ENCODE data around the gene CASS4. TPM values are rescaled to one million over a fixed set of nuclear protein-coding genes. Genes with fewer than 3 reads are reported as not detected.

The CASS4 gene
- total RNA-seq, 2 experiments from 2014 or later = 3.5 to 3.7 TPM

GRCh38 chr20:56433880-56434255, 21.8 kb downstream of the CASS4 start:
- peak; percentile 63 for DNase-seq
- intact Hi-C loops (cut with micrococcal nuclease) = no loop called here
- H3K36me3 Mint-ChIP-seq (ENCODE audit: low read depth) = peaks cover 10% of the 10 kb centered on the region
- H3K9me3 Mint-ChIP-seq = no peaks in the 10 kb centered on the region
- H3K4me1 Mint-ChIP-seq (ENCODE audit: low read depth) = peaks cover 58% of the 10 kb centered on the region
- ChIA-PET POLR2A (interaction anchor here (0.9 to 2.3 kb wide), 6 partner anchors 13 to 21 kb away, joined by 3 to 10 read pairs (median 3); no protein-coding TSS in a partner anchor), CTCF (interaction anchor here (1.2 to 1.6 kb wide), 3 partner anchors 10 to 16 kb away, joined by 3 to 5 read pairs (median 4); no protein-coding TSS in a partner anchor)
- ATAC-seq = peak; percentile 76
- no peaks in the 10 kb centered on the region for H3K27me3 Mint-ChIP-seq
- no peak overlapping the region for H3K4me3 Mint-ChIP-seq
- TF ChIP-seq, protein P1, sequence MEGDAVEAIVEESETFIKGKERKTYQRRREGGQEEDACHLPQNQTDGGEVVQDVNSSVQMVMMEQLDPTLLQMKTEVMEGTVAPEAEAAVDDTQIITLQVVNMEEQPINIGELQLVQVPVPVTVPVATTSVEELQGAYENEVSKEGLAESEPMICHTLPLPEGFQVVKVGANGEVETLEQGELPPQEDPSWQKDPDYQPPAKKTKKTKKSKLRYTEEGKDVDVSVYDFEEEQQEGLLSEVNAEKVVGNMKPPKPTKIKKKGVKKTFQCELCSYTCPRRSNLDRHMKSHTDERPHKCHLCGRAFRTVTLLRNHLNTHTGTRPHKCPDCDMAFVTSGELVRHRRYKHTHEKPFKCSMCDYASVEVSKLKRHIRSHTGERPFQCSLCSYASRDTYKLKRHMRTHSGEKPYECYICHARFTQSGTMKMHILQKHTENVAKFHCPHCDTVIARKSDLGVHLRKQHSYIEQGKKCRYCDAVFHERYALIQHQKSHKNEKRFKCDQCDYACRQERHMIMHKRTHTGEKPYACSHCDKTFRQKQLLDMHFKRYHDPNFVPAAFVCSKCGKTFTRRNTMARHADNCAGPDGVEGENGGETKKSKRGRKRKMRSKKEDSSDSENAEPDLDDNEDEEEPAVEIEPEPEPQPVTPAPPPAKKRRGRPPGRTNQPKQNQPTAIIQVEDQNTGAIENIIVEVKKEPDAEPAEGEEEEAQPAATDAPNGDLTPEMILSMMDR (IDR thresholded peaks at IDR 0.05) = no peak
- H3K27ac Mint-ChIP-seq = peak overlapping the region; percentile 86

GRCh38 chr20:56437196-56437960, 25.3 kb downstream of the CASS4 start:
- H3K36me3 Mint-ChIP-seq (ENCODE audit: low read depth) = peaks cover 19% of the 10 kb centered on the region
- H3K4me3 Mint-ChIP-seq = no peak overlapping the region
- H3K27ac Mint-ChIP-seq = no peak overlapping the region
- no peaks in the 10 kb centered on the region for H3K27me3 Mint-ChIP-seq
- ATAC-seq = no peak
- TF ChIP-seq, protein P1 (IDR thresholded peaks at IDR 0.05) = no peak
- H3K4me1 Mint-ChIP-seq (ENCODE audit: low read depth) = peaks cover 56% of the 10 kb centered on the region
- ChIA-PET CTCF (interaction anchor here (0.8 to 1.5 kb wide), 3 partner anchors 9 to 17 kb away, joined by 3 to 5 read pairs (median 3); no protein-coding TSS in a partner anchor), POLR2A (interaction anchor here (1.2 to 1.5 kb wide), 2 partner anchors 15 to 25 kb away, joined by 4 read pairs; partner anchors contain the start of gene CASS4)
- DNase-seq = no peak
- no peaks in the 10 kb centered on the region for H3K9me3 Mint-ChIP-seq
- intact Hi-C loops (cut with micrococcal nuclease) = no loop called here

DNA sequence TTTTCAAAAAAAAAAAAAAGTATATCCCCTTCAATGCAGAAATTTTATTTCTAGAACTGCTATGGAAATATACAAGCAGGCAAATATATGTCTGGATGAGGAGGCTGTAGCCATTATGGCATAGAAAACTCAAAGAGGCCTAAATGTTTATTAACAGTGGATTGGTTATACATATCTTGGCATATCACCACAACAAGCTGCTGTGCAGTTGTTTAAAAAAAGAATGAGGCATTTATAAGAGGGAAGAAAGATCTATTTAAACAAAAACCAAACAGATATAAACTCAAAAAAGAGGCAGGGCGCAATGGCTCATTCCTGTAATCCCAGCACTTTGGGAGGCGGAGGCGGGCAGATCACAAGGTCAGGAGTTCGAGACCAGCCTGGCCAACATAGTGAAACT, 26.2 kb downstream of the CASS4 start:
- peak overlapping the region; percentile 13 for H3K27ac Mint-ChIP-seq
- H3K4me3 Mint-ChIP-seq = no peak overlapping the region
- intact Hi-C loops (cut with micrococcal nuclease) = no loop called here
- H3K9me3 Mint-ChIP-seq = no peaks in the 10 kb centered on the region
- CTCF ChIA-PET = no interaction called here
- DNase-seq (no peak), ATAC-seq (no peak)
- H3K4me1 Mint-ChIP-seq (ENCODE audit: low read depth) = peaks cover 56% of the 10 kb centered on the region
- peaks cover 19% of the 10 kb centered on the region for H3K36me3 Mint-ChIP-seq (ENCODE audit: low read depth)
- TF ChIP-seq, protein P1 (IDR thresholded peaks at IDR 0.05) = no peak
- H3K27me3 Mint-ChIP-seq = no peaks in the 10 kb centered on the region
- POLR2A ChIA-PET = interaction anchor here (1.2 kb wide), 1 partner anchor 26 kb away, joined by 4 read pairs; the partner anchor contains the start of gene CASS4

DNA sequence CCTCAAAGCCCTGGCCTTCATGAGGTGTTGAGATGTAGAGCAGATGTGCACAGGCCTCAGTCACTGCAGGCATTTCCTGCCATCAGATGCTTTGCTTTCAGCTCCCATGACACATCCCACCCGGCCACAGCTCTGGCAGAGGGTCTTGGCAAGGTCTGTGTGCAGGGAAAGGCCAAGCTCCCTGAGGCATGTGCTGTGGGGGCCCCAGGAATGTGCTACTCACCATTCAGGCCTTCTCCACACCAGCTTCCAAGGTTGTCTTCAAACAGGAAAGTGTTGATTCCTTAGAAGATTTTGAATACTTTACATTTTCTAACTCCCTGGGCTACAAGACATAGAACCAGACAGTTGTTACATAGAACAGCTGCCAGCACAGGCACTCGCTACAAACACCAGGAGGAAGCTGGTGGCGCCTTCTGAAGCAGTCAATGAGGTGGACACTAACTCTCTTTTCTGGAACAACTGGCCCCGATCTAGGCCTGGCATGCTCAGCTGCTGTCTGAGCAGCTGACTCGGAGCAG, 27.8 kb downstream of the CASS4 start:
- Mint-ChIP-seq H3K27ac (peak overlapping the region; percentile 96), H3K27me3 (no peaks in the 10 kb centered on the region), H3K4me1 (ENCODE audit: low read depth) (peaks cover 49% of the 10 kb centered on the region), H3K36me3 (ENCODE audit: low read depth) (peaks cover 14% of the 10 kb centered on the region), H3K9me3 (no peaks in the 10 kb centered on the region), H3K4me3 (peak overlapping the region; percentile 56)
- DNase-seq (peak; percentile 64), ATAC-seq (peak; percentile 61)
- ChIA-PET CTCF (interaction anchor here (0.8 to 1.5 kb wide), 4 partner anchors 15 to 29 kb away, joined by 3 to 4 read pairs (median 4); no protein-coding TSS in a partner anchor), POLR2A (interaction anchor here (0.7 to 1.6 kb wide), 7 partner anchors 11 to 29 kb away, joined by 3 to 10 read pairs (median 3); partner anchors contain the start of gene RTF2)
- intact Hi-C loops (cut with micrococcal nuclease) = no loop called here
- TF ChIP-seq, protein P1 (IDR thresholded peaks at IDR 0.05) = no peak
